HG02798 (cell line): ENCODE measurements around the gene DNMT3B.

Source experiments
- ATAC-seq: cut with Tn5 transposase; IDR thresholded peaks from one replicate; pipeline ENCODE4 v1.9.1; 2021; ENCODE audit warnings: mild to moderate bottlenecking; ENCODE audit not compliant: unreplicated experiment, poor library complexity

The DNMT3B gene

GRCh38 chr20:32820698-32821377, 58.7 kb downstream of the DNMT3B start:
- no peak for ATAC-seq

- no peak for ATAC-seq
Observed at GRCh38 chr20:32822225-32822624, 60.0 kb downstream of the DNMT3B start.

GRCh38 chr20:32823078-32823477, 60.9 kb downstream of the DNMT3B start:
- no peak for ATAC-seq

- ATAC-seq: no peak
Observed at GRCh38 chr20:32823737-32824588, 61.8 kb downstream of the DNMT3B start.

GRCh38 chr20:32828029-32828680, 66.0 kb downstream of the DNMT3B start:
- no peak for ATAC-seq

GRCh38 chr20:32829311-32830005, 67.3 kb downstream of the DNMT3B start:
- ATAC-seq: no peak

- no peak for ATAC-seq
Observed at GRCh38 chr20:32830437-32830836, 68.3 kb downstream of the DNMT3B start.

GRCh38 chr20:32831982-32832381, 69.8 kb downstream of the DNMT3B start:
- no peak for ATAC-seq

- no peak for ATAC-seq
Observed at GRCh38 chr20:32832664-32833063, 70.5 kb downstream of the DNMT3B start.

- ATAC-seq: no peak
Observed at GRCh38 chr20:32834972-32835371, 72.8 kb downstream of the DNMT3B start.

GRCh38 chr20:32837157-32837556, 75.0 kb downstream of the DNMT3B start:
- ATAC-seq: no peak

- ATAC-seq: no peak
Observed at GRCh38 chr20:32839227-32839981, 77.2 kb downstream of the DNMT3B start.

GRCh38 chr20:32839982-32840285, 77.7 kb downstream of the DNMT3B start:
- no peak for ATAC-seq

- ATAC-seq: no peak
Observed at GRCh38 chr20:32841174-32841573, 79.0 kb downstream of the DNMT3B start.

- no peak for ATAC-seq
Observed at GRCh38 chr20:32841632-32842031, 79.4 kb downstream of the DNMT3B start.

GRCh38 chr20:32842688-32843524, 80.7 kb downstream of the DNMT3B start:
- ATAC-seq: no peak

- ATAC-seq: no peak
Observed at GRCh38 chr20:32845786-32846185, 83.6 kb downstream of the DNMT3B start.

- no peak for ATAC-seq
Observed at GRCh38 chr20:32846852-32847251, 84.7 kb downstream of the DNMT3B start.

- ATAC-seq: no peak
Observed at GRCh38 chr20:32847964-32848363, 85.8 kb downstream of the DNMT3B start.
